Erythroblast (primary cell): ENCODE data around the gene ADCY3.

ENCODE experiments used
- GATA1 ChIP-seq: IDR thresholded peaks from 2 replicates; pipeline ENCODE4 v1.6.1; 2011; ENCODE audit warnings: low read depth, mild to moderate bottlenecking, control low read depth, low read length, moderate library complexity
- POLR2A ChIP-seq: IDR thresholded peaks from 2 replicates; pipeline ENCODE4 v1.6.1; 2011; ENCODE audit warnings: mild to moderate bottlenecking, low read length

DNA sequence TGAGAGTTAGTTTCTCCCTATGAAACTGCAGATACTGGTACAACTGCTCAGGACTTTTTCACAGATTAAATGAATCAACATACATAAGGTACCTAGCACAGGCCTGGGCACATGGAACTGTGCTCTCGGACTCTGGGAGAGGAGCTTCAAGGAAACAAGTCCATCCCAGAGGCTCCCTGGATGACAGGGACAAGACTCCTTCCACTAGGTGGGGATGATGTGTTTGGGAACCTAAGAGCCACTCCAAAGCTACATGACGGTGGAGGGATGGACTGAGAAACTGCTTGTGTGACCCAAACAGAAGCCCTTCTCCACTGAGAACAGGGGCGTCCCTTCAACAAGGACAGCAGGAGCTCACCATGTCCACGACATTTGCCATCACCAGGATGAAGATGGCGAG is 89.7 kb downstream of the ADCY3 start:
- TF ChIP-seq POLR2A = no peak
- no peak for TF ChIP-seq GATA1
